ENCODE measurements around the gene LAMA3. TPM values are rescaled to one million over a fixed set of nuclear protein-coding genes. Genes with fewer than 3 reads are reported as not detected.

LAMA3 gene
- total RNA-seq, 1 experiment from 2014 or later, result 8.1 TPM

- in situ Hi-C loops (cut with HindIII; ENCODE audit: low pct_unique_long_range_greater_than_20kb, low sequenced_read_pairs), result no loop called here
- DNase-seq (ENCODE audit: low read depth, low spot score) (no peak), ATAC-seq (no peak)
- no peaks in the 10 kb centered on the region for H3K4me1 ChIP-seq (ENCODE audit: control insufficient read depth, insufficient read depth, low read length)
- no peak overlapping the region for H3K4me3 ChIP-seq (ENCODE audit: low read depth in 2 of 2, low read length in 2 of 2)
- no peaks in the 10 kb centered on the region for H3K27me3 ChIP-seq (ENCODE audit: control insufficient read depth, insufficient read depth, low read length)
- TF ChIP-seq SIN3A (IDR thresholded peaks at IDR 0.05; ENCODE audit: borderline replicate concordance, insufficient read depth, low read depth, low read length), result no peak
- TF ChIP-seq, protein P1, sequence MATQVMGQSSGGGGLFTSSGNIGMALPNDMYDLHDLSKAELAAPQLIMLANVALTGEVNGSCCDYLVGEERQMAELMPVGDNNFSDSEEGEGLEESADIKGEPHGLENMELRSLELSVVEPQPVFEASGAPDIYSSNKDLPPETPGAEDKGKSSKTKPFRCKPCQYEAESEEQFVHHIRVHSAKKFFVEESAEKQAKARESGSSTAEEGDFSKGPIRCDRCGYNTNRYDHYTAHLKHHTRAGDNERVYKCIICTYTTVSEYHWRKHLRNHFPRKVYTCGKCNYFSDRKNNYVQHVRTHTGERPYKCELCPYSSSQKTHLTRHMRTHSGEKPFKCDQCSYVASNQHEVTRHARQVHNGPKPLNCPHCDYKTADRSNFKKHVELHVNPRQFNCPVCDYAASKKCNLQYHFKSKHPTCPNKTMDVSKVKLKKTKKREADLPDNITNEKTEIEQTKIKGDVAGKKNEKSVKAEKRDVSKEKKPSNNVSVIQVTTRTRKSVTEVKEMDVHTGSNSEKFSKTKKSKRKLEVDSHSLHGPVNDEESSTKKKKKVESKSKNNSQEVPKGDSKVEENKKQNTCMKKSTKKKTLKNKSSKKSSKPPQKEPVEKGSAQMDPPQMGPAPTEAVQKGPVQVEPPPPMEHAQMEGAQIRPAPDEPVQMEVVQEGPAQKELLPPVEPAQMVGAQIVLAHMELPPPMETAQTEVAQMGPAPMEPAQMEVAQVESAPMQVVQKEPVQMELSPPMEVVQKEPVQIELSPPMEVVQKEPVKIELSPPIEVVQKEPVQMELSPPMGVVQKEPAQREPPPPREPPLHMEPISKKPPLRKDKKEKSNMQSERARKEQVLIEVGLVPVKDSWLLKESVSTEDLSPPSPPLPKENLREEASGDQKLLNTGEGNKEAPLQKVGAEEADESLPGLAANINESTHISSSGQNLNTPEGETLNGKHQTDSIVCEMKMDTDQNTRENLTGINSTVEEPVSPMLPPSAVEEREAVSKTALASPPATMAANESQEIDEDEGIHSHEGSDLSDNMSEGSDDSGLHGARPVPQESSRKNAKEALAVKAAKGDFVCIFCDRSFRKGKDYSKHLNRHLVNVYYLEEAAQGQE (IDR thresholded peaks at IDR 0.05; ENCODE audit: insufficient read depth in 1 of 2, low read depth in 2 of 2, low read length in 1 of 2), result no peak
- no peak for TF ChIP-seq POLR2AphosphoS5 (IDR thresholded peaks at IDR 0.05; ENCODE audit: low read depth, low read length)
- TF ChIP-seq, protein P2, sequence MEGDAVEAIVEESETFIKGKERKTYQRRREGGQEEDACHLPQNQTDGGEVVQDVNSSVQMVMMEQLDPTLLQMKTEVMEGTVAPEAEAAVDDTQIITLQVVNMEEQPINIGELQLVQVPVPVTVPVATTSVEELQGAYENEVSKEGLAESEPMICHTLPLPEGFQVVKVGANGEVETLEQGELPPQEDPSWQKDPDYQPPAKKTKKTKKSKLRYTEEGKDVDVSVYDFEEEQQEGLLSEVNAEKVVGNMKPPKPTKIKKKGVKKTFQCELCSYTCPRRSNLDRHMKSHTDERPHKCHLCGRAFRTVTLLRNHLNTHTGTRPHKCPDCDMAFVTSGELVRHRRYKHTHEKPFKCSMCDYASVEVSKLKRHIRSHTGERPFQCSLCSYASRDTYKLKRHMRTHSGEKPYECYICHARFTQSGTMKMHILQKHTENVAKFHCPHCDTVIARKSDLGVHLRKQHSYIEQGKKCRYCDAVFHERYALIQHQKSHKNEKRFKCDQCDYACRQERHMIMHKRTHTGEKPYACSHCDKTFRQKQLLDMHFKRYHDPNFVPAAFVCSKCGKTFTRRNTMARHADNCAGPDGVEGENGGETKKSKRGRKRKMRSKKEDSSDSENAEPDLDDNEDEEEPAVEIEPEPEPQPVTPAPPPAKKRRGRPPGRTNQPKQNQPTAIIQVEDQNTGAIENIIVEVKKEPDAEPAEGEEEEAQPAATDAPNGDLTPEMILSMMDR (IDR thresholded peaks at IDR 0.05), result no peak
- H3K27ac ChIP-seq (ENCODE audit: low read length), result no peak overlapping the region
- H3K36me3 ChIP-seq (ENCODE audit: control insufficient read depth, insufficient read depth, low read length), result no peaks in the 10 kb centered on the region
- CTCF ChIA-PET, result interaction anchor here (1.3 kb wide), 1 partner anchor 21 kb away, joined by 3 read pairs; no protein-coding TSS in a partner anchor
- no TSS peak for BruUV-seq (replicated peaks)
- POLR2A ChIA-PET, result interaction anchor here (0.6 kb wide), 1 partner anchor 199 kb away, joined by 7 read pairs; the partner anchor contains the start of gene CABYR
- intact Hi-C loops (cut with micrococcal nuclease; ENCODE audit: unreplicated experiment), result no loop called here
- H3K9me3 ChIP-seq (ENCODE audit: control insufficient read depth, insufficient read depth, low read depth, low read length), result no peaks in the 10 kb centered on the region
Measured at GRCh38 chr18:23939366-23939765, 250.1 kb downstream of the LAMA3 start.

GRCh38 chr18:23939896-23940295 lies 250.6 kb downstream of the LAMA3 start:
- Histone ChIP-seq H3K36me3 (ENCODE audit: control insufficient read depth, insufficient read depth, low read length) (no peaks in the 10 kb centered on the region), H3K4me1 (ENCODE audit: control insufficient read depth, insufficient read depth, low read length) (no peaks in the 10 kb centered on the region), H3K27ac (ENCODE audit: low read length) (no peak overlapping the region), H3K4me3 (ENCODE audit: low read depth in 2 of 2, low read length in 2 of 2) (no peak overlapping the region), H3K27me3 (ENCODE audit: control insufficient read depth, insufficient read depth, low read length) (no peaks in the 10 kb centered on the region), H3K9me3 (ENCODE audit: control insufficient read depth, insufficient read depth, low read depth, low read length) (no peaks in the 10 kb centered on the region)
- ChIA-PET POLR2A (interaction anchor here (0.6 kb wide), 1 partner anchor 199 kb away, joined by 7 read pairs; the partner anchor contains the start of gene CABYR), CTCF (no interaction called here)
- DNase-seq (ENCODE audit: low read depth, low spot score), result no peak
- intact Hi-C loops (cut with micrococcal nuclease; ENCODE audit: unreplicated experiment) (no loop called here), in situ Hi-C loops (cut with HindIII; ENCODE audit: low pct_unique_long_range_greater_than_20kb, low sequenced_read_pairs) (no loop called here)
- BruUV-seq (replicated peaks), result no TSS peak
- ATAC-seq, result no peak
- TF ChIP-seq, protein P1 (IDR thresholded peaks at IDR 0.05; ENCODE audit: insufficient read depth in 1 of 2, low read depth in 2 of 2, low read length in 1 of 2), result no peak
- TF ChIP-seq TCF7L2 (IDR thresholded peaks at IDR 0.05; ENCODE audit: low read depth, low read length) (no peak), SIN3A (IDR thresholded peaks at IDR 0.05; ENCODE audit: borderline replicate concordance, insufficient read depth, low read depth, low read length) (no peak), POLR2AphosphoS5 (IDR thresholded peaks at IDR 0.05; ENCODE audit: low read depth, low read length) (no peak)
- TF ChIP-seq, protein P2 (IDR thresholded peaks at IDR 0.05), result no peak

All from Panc1 (cell line).